ENCODE measurements around the gene CHD6. TPM values are rescaled to one million over a fixed set of nuclear protein-coding genes. Genes with fewer than 3 reads are reported as not detected.

CHD6 gene
- total and polyA plus RNA-seq, 4 donors, result 3.3 to 23.4 (median 18.2) TPM

- Histone ChIP-seq H3K9ac (ENCODE audit: low read depth in 1 of 2, low read length in 2 of 2) (no peak overlapping the region), H3K4me3 (ENCODE audit: low read depth in 1 of 3, low read length in 3 of 3) (no peak overlapping the region), H3K27me3 (ENCODE audit: control insufficient read depth in 4 of 4, insufficient read depth in 4 of 4, low read length in 3 of 4) (no peaks in the 10 kb centered on the region), H3K9me3 (ENCODE audit: control insufficient read depth in 4 of 4, low read length in 3 of 4) (no peaks in the 10 kb centered on the region), H3K36me3 (ENCODE audit: control insufficient read depth in 4 of 4, insufficient read depth in 3 of 4, low read depth in 1 of 4, low read length in 3 of 4) (no peaks in the 10 kb centered on the region), H3K4me1 (ENCODE audit: control insufficient read depth in 4 of 4, insufficient read depth in 4 of 4, low read length in 3 of 4) (peaks cover 0 to 15% (median 4%) of the 10 kb centered on the region in 4 donors), H3K27ac (ENCODE audit: low read depth in 1 of 2, low read length in 2 of 2) (no peak overlapping the region)
- WGBS, result 97% methylated on average over 10 of the region's 10 CpGs
- no peak for DNase-seq (ENCODE audit: low spot score)
- TF ChIP-seq HNF4G (IDR thresholded peaks at IDR 0.05) (no peak), SP1 (IDR thresholded peaks at IDR 0.05) (no peak), REST (IDR thresholded peaks at IDR 0.05) (no peak), FOXA2 (IDR thresholded peaks at IDR 0.05) (no peak), CTCF (IDR thresholded peaks at IDR 0.05; ENCODE audit: low read depth, low read length, missing input control) (no peak), EGR1 (IDR thresholded peaks at IDR 0.05; ENCODE audit: low read depth in 2 of 2) (no peak), YY1 (IDR thresholded peaks at IDR 0.05) (no peak), HNF4A (conservative IDR thresholded peaks at IDR 0.05) (no peak), FOXA1 (IDR thresholded peaks at IDR 0.05) (no peak), TAF1 (conservative IDR thresholded peaks at IDR 0.05) (no peak), MAX (IDR thresholded peaks at IDR 0.05) (no peak), ATF3 (IDR thresholded peaks at IDR 0.05) (no peak), GABPA (IDR thresholded peaks at IDR 0.05 in 1 of 2, conservative IDR thresholded peaks at IDR 0.05 in 1 of 2) (no peak), ZBTB33 (IDR thresholded peaks at IDR 0.05) (no peak), NR2F2 (IDR thresholded peaks at IDR 0.05) (no peak), RXRA (IDR thresholded peaks at IDR 0.05) (no peak), JUND (IDR thresholded peaks at IDR 0.05) (no peak)
Measured at GRCh38 chr20:41391587-41392001, 226.6 kb downstream of the CHD6 start.

GRCh38 chr20:41390889-41391288, 227.3 kb downstream of the CHD6 start:
- WGBS, result 96% methylated on average over 3 of the region's 3 CpGs
- Histone ChIP-seq H3K9ac (ENCODE audit: low read depth in 1 of 2, low read length in 2 of 2) (no peak overlapping the region), H3K27ac (ENCODE audit: low read depth in 1 of 2, low read length in 2 of 2) (no peak overlapping the region), H3K36me3 (ENCODE audit: control insufficient read depth in 4 of 4, insufficient read depth in 3 of 4, low read depth in 1 of 4, low read length in 3 of 4) (no peaks in the 10 kb centered on the region), H3K4me3 (ENCODE audit: low read depth in 1 of 3, low read length in 3 of 3) (no peak overlapping the region), H3K4me1 (ENCODE audit: control insufficient read depth in 4 of 4, insufficient read depth in 4 of 4, low read length in 3 of 4) (peaks cover 0 to 13% (median 4%) of the 10 kb centered on the region in 4 donors), H3K27me3 (ENCODE audit: control insufficient read depth in 4 of 4, insufficient read depth in 4 of 4, low read length in 3 of 4) (no peaks in the 10 kb centered on the region), H3K9me3 (ENCODE audit: control insufficient read depth in 4 of 4, low read length in 3 of 4) (no peaks in the 10 kb centered on the region)
- TF ChIP-seq YY1 (IDR thresholded peaks at IDR 0.05) (no peak), MAX (IDR thresholded peaks at IDR 0.05) (no peak), EGR1 (IDR thresholded peaks at IDR 0.05; ENCODE audit: low read depth in 2 of 2) (no peak), FOXA2 (IDR thresholded peaks at IDR 0.05) (no peak), GABPA (IDR thresholded peaks at IDR 0.05 in 1 of 2, conservative IDR thresholded peaks at IDR 0.05 in 1 of 2) (no peak), ATF3 (IDR thresholded peaks at IDR 0.05) (no peak), ZBTB33 (IDR thresholded peaks at IDR 0.05) (no peak), HNF4A (conservative IDR thresholded peaks at IDR 0.05) (no peak)
- no peak for DNase-seq (ENCODE audit: low spot score)

Data from liver (tissue), 9 donors.